ENCODE results near the gene MALRD1. TPM values are rescaled to one million over a fixed set of nuclear protein-coding genes. Genes with fewer than 3 reads are reported as not detected.

The MALRD1 gene
- total RNA-seq, 1 donor from 2014 or later, result not detected

- intact Hi-C loops (cut with micrococcal nuclease), result no loop called here
These were observed 172.6 kb downstream of the MALRD1 start for GRCh38 chr10:19221216-19221615.

DNA sequence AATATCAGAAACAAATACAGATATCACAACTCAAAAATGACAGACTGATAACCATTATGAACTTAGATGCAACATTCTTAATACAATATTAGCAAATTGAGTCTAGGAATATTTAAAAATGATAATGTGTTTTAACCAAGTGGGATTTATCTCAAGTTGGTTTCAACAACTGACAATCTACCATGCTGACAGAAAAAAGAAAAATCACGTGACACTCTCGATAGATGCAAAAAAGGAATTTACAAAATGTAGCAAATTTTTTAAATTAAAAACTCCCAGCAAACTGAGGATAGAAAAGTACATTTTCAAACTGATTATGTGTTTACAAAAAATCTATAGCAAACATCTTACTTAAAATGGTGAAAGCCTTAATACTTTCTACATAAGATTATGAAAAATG, 177.4 kb downstream of the MALRD1 start:
- intact Hi-C loops (cut with micrococcal nuclease), result no loop called here

GRCh38 chr10:19231034-19231433, 182.4 kb downstream of the MALRD1 start:
- intact Hi-C loops (cut with micrococcal nuclease), result no loop called here

- intact Hi-C loops (cut with micrococcal nuclease), result no loop called here
These were observed 197.5 kb downstream of the MALRD1 start for GRCh38 chr10:19245889-19246752.

GRCh38 chr10:19247843-19248242, 199.2 kb downstream of the MALRD1 start:
- intact Hi-C loops (cut with micrococcal nuclease), result no loop called here

- intact Hi-C loops (cut with micrococcal nuclease), result no loop called here
These were observed 201.9 kb downstream of the MALRD1 start for GRCh38 chr10:19250546-19250945.

- intact Hi-C loops (cut with micrococcal nuclease), result no loop called here
These were observed 203.9 kb downstream of the MALRD1 start for GRCh38 chr10:19252531-19252930.

GRCh38 chr10:19256331-19256730, 207.7 kb downstream of the MALRD1 start:
- intact Hi-C loops (cut with micrococcal nuclease), result no loop called here

- intact Hi-C loops (cut with micrococcal nuclease), result no loop called here
These were observed 214.7 kb downstream of the MALRD1 start for GRCh38 chr10:19263262-19263661.

DNA sequence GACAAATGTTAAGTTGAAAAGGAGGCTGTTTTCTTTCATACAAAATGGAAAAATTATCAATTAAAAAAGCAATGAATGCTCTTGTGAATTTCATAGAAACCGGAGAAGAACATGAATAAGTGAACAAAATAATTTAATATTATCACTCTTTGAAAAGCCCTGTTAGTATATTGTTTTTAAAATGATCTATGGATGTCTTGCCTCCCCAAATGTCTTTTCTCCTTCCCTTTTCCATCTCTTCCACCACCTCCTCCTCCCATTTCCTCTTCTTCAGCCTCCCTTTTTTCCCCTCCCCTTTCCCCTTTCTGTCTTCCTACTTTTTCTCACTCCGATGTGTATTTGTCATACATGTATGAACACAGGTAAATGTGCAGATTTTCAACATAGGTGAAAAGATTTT, 234.7 kb downstream of the MALRD1 start:
- intact Hi-C loops (cut with micrococcal nuclease), result no loop called here

DNA sequence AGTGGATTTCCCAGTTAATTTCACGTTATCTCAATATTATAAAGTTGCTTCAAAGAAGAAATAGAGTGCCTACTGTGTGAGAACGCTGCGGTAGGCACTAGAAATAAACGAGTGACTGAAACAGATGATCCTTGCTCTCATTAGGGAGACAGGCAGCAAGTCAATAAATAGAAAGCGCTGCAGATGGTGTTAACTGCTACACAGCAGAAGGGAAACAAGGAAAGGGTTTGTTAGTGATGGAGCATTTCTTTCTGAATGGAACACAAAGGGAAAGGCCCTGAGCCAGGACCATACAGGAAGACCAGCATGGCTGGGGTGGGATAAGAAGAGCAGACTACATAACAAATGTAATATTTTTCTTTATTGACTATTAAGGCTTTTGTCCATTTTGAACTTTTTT, 235.2 kb downstream of the MALRD1 start:
- intact Hi-C loops (cut with micrococcal nuclease), result no loop called here

DNA sequence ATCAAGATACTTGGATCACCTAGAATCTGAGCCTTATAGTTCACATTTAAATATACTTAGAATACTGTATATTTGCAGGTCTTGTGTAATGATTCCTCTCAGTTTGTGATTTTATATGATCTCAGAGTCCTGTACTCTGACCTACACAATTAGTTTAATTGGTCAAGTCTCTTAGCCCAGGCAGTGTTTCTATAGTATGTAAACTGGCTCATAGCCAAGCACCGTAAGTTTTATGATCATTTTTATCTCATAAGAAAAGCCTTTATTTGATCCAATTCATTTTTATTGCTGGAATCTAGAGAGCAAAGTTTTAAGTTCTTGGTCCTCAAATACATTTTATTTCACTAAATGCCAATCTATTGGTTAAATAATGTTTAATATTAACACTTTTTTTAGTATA, 242.2 kb downstream of the MALRD1 start:
- intact Hi-C loops (cut with micrococcal nuclease), result no loop called here

GRCh38 chr10:19294233-19294632, 245.6 kb downstream of the MALRD1 start:
- intact Hi-C loops (cut with micrococcal nuclease), result no loop called here

DNA sequence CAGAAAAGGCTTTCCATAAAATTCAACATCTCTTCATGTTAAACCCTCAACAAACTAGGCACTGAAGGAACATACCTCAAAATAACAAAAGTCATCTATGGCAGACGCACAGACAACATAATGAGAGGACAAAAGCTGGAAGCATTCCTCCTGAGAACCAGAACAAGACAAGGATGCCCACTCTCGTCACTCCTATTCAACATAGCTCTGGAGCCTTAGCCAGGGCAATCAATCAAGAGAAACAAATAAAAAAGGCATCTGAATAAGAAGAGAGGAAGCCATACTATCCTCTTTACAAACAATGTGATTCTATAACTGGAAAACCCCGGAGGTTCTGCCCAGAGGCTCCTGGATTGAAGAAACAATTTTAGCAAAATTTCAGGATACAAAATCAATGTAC, 251.0 kb downstream of the MALRD1 start:
- intact Hi-C loops (cut with micrococcal nuclease), result no loop called here

DNA sequence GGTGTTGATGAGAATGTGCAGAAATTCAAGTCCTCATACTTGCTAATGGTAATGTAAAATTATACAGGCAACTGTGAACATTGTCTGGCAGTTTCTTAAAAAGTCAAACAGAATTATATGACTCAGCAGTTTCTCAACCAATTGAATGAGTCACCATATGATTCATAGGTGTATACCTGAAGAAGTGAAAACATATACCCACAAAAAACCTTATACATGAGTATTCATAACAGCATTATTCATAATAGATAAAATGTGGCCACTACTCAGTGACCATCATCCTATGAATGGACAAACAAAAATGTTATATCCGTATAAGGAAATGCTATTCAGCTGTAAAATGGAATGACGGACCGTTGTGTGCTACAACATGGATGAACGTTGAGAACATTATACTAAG, 253.5 kb downstream of the MALRD1 start:
- intact Hi-C loops (cut with micrococcal nuclease), result no loop called here

DNA sequence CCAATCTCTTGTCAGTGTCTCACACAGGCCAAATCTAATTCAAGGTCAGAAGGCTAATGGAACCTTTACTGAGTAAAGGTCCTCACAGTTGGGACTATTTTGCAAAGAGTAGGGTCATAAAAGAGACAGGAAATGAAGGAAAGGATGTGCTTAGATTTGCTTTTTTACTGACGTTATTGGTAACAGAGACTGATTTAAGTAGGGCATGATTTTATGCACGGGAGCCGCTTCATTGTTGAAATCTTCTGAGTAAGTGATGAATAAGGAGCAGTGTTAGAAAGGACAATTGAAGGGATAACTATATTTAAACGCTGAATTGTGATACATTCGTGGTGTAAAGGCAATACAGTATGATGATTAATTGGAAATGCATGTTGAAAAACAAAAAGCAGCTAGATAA, 261.5 kb downstream of the MALRD1 start:
- intact Hi-C loops (cut with micrococcal nuclease), result no loop called here

GRCh38 chr10:19316204-19316870, 267.7 kb downstream of the MALRD1 start:
- intact Hi-C loops (cut with micrococcal nuclease), result no loop called here

- intact Hi-C loops (cut with micrococcal nuclease), result no loop called here
These were observed 269.4 kb downstream of the MALRD1 start for GRCh38 chr10:19317952-19318351.

- intact Hi-C loops (cut with micrococcal nuclease), result no loop called here
These were observed 277.0 kb downstream of the MALRD1 start for GRCh38 chr10:19325581-19325980.

GRCh38 chr10:19328582-19328981, 280.0 kb downstream of the MALRD1 start:
- intact Hi-C loops (cut with micrococcal nuclease), result no loop called here

- intact Hi-C loops (cut with micrococcal nuclease), result no loop called here
These were observed 280.9 kb downstream of the MALRD1 start for GRCh38 chr10:19329475-19329874.

DNA sequence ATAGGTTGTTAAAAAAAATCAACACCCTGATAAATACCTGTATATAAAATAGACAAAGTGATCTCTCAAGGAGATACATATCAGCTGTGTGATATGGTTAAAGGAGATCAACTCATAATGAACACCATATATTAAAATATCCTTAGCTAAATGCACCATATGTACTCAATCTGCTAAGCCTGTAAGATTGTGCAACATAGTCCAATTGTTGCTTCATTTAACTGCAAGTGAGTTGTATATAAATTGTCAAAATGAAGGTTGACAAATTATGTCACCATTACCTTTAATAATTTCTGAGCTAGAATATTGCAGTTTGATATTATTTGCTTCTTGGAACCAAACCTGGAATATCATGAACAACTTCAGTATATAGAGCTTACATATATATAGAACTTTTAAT, 283.7 kb downstream of the MALRD1 start:
- intact Hi-C loops (cut with micrococcal nuclease), result no loop called here

- intact Hi-C loops (cut with micrococcal nuclease), result no loop called here
These were observed 285.0 kb downstream of the MALRD1 start for GRCh38 chr10:19333631-19334030.
